AG09319 (cell line): ENCODE results near the gene FLRT3.

Experiments used
- DNase-seq: peaks from one replicate; pipeline ENCODE4 v3.0.0-alpha.2; 2010; ENCODE audit warnings: low read depth; ENCODE audit errors: extremely low read depth
- CTCF ChIP-seq: IDR thresholded peaks from 2 replicates; pipeline ENCODE4 v1.5.1; 2011; ENCODE audit warnings: low read depth, mild to moderate bottlenecking, inconsistent platforms, low read length, moderate library complexity

The FLRT3 gene

DNA sequence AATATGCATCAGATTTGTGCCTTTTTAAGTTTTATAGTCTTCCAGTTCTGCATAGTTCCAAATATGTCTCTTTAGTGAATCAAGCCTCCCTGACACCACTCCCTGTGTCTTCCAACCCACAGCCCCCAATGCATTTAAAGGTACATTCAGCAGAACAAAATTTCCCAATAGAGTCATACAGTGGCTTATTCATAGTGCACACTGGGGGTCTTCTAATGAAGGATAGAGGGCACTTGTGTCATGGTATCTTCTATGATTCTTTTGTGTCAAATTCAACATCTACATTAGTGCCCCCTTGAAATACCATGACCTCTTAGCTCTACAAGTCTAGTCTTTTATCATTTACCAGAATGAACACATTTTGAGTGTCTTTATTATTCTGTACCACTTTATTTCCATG lies 33.8 kb downstream of the FLRT3 start:
- TF ChIP-seq CTCF, result no peak
- no peak for DNase-seq

DNA sequence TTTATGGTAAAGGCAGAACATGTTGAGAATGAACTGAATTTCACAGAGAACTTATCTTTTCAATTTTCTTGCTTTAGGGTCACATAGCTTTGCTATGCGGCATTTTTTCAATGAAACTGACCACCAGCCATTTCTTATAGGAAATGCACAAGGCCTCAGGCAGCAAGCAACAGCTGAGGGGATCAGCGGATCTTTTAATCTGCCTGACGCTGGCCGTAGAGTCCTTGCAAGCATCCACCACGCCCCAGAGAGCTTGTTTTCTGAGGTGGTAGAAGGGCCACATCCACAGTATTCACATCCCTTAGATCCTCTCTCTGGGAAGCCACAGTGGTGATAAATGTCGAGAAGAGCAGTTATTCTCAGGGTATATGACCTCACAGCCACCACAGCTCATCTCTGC lies 34.3 kb downstream of the FLRT3 start:
- no peak for TF ChIP-seq CTCF
- DNase-seq, result no peak

DNA sequence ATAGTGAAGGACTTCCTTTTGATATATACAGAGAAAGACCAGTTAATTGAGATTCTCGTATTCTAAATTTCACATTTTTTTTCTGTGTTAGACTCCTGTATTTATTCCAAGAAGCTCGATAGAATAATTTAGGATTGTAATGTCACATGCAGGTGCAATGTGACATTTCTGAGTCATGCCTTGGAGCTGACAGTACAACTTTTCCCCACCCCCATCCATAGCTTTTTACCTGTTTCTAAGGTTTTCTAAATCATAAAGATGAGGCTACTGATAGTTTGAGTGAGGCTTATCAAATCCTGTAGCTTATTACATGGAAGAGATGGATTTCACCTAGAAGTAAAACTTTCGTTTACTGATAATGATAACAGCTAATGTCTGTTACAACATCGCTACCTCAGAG lies 37.6 kb downstream of the FLRT3 start:
- DNase-seq, result no peak
- TF ChIP-seq CTCF, result no peak

DNA sequence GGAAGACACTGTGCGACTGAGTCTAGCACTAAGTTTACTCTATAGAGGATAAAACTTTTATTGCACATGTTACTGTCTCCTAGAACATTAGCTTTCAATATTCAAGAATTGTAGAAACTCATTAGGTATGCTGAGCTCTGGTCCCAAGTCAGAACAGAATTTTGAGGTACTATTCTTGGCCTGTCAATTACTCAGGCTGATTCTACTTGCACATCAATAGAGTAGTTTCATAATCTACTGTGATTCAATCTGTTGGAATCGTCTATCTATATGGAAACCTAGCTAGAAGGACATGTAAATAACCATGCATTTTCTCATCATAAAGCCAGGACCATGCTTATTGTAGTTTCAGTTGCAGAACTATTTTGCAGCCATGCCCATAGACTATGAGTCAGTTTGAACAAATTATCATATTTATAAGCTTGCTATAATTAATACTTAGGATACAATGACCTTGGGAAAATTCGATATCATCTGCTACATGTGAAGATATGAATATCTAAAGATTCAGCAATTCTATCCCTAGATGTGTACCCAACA lies 41.6 kb downstream of the FLRT3 start:
- no peak for DNase-seq
- TF ChIP-seq CTCF, result no peak

DNA sequence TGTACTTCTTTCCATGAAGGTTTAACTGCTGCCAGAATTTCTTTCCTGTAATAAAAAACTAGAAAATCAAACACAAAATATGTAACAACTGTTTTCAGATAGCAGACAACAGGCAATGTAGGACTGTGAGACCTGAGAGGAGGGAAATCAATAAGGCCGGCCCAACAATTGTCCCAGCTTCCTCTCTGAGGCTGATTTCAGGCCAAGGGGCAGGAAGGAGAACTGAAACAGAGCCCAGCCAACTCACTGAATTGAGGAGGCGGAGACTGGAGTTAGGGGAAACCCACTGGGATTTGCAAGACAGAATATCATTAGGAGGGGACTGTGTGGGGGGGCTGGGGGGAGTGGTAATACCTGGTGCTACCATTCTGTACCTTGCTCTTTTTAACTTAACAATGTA lies 42.2 kb downstream of the FLRT3 start:
- no peak for DNase-seq
- TF ChIP-seq CTCF, result no peak

GRCh38 chr20:14291502-14291901 lies 45.9 kb downstream of the FLRT3 start:
- TF ChIP-seq CTCF, result no peak
- DNase-seq, result no peak

- no peak for DNase-seq
- no peak for TF ChIP-seq CTCF
These were observed 48.8 kb downstream of the FLRT3 start for GRCh38 chr20:14288341-14289330.
